ENCODE measurements around the gene BMF. TPM values are rescaled to one million over a fixed set of nuclear protein-coding genes. Genes with fewer than 3 reads are reported as not detected.

BMF gene
- polyA plus RNA-seq, 3 donors: 5.6 to 59.6 (median 6.5) TPM

DNA sequence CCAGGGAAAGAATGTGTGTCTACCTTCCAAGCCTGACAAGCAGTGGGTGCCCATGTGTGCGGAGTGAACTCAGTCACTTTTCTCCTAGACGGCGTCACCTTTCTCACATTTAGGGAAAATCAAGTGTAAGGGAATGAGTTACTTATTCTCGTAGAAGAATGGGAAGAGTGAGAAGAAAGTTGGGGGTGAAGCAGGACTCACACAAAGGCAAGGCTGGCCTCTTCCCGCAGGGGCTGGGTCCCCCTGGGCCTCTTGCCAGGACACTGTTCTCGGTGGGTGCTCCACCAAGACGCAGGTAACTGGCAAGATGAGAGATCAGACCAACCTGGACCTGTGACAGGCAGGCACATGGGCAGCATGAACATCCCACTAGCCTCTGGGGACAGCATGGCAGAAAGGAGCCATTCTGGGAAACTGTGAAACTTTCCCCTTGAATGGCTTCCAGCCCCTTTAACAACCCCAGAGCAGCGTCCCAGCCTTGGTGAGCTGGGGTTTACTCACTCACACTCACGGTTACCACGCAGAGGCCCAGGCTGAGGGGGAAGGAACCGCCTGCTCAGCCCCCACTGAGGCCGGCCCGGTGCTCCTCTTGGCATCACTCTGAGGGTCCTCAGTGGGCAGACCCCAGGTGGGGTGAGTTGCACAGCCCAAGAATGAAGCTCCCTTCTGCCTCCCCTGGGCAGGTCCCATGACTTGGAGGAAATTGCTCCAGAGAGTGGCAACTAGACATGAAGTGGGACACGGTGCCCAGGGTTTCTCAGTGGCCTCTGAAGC lies 54.7 kb downstream of the BMF start:
- Histone ChIP-seq H3K4me1 (ENCODE audit: control insufficient read depth in 1 of 2, insufficient read depth in 2 of 2, low read length in 2 of 2) (peaks cover 48 to 68% of the 10 kb centered on the region in 2 donors), H3K36me3 (replicated peaks in 1 of 2; ENCODE audit: control insufficient read depth in 1 of 2, insufficient read depth in 2 of 2, low read length in 2 of 2) (no peaks in the 10 kb centered on the region), H3K27me3 (ENCODE audit: control insufficient read depth in 2 of 2, insufficient read depth in 2 of 2, low read length in 2 of 2) (no peaks in the 10 kb centered on the region), H2AFZ (ENCODE audit: insufficient read depth, low read depth, low read length, poor library complexity, severe bottlenecking) (peak overlapping the region; percentile 17), H3K79me2 (ENCODE audit: insufficient read depth, low read length) (no peaks in the 10 kb centered on the region), H3K4me3 (replicated peaks in 1 of 3; ENCODE audit: low read depth in 2 of 3, low read length in 3 of 3) (no peak overlapping the region), H4K20me1 (ENCODE audit: insufficient read depth, low read length) (no peaks in the 10 kb centered on the region), H3K9me3 (replicated peaks in 1 of 2; ENCODE audit: control insufficient read depth in 1 of 2, insufficient read depth in 1 of 2, low read length in 2 of 2) (no peaks in the 10 kb centered on the region), H3K4me2 (replicated peaks; ENCODE audit: extremely low read depth, low read length, poor library complexity, severe bottlenecking) (no peak overlapping the region), H3K9ac (ENCODE audit: insufficient read depth, low read length, poor library complexity, severe bottlenecking) (no peak overlapping the region), H3K27ac (ENCODE audit: low read depth in 1 of 2, low read length in 2 of 2) (no peak overlapping the region)
- intact Hi-C loops (cut with micrococcal nuclease): no loop called here
- H3K4me1 Mint-ChIP-seq: peaks cover 64% of the 10 kb centered on the region
- no peak overlapping the region for H3K27ac Mint-ChIP-seq
- H3K9me3 Mint-ChIP-seq: no peaks in the 10 kb centered on the region
- peaks cover 2 to 4% of the 10 kb centered on the region in 2 donors for H3K36me3 Mint-ChIP-seq
- H3K27me3 Mint-ChIP-seq (ENCODE audit: low read depth in 3 of 3): no peaks in the 10 kb centered on the region
- no peak overlapping the region for H3K4me3 Mint-ChIP-seq
- TF ChIP-seq, protein P1, sequence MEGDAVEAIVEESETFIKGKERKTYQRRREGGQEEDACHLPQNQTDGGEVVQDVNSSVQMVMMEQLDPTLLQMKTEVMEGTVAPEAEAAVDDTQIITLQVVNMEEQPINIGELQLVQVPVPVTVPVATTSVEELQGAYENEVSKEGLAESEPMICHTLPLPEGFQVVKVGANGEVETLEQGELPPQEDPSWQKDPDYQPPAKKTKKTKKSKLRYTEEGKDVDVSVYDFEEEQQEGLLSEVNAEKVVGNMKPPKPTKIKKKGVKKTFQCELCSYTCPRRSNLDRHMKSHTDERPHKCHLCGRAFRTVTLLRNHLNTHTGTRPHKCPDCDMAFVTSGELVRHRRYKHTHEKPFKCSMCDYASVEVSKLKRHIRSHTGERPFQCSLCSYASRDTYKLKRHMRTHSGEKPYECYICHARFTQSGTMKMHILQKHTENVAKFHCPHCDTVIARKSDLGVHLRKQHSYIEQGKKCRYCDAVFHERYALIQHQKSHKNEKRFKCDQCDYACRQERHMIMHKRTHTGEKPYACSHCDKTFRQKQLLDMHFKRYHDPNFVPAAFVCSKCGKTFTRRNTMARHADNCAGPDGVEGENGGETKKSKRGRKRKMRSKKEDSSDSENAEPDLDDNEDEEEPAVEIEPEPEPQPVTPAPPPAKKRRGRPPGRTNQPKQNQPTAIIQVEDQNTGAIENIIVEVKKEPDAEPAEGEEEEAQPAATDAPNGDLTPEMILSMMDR (IDR thresholded peaks at IDR 0.05): no peak
- DNase-seq: no peak
- WGBS (ENCODE audit: insufficient coverage): 59% methylated on average over 11 of the region's 14 CpGs

- Histone ChIP-seq H3K4me1 (ENCODE audit: control insufficient read depth in 1 of 2, insufficient read depth in 2 of 2, low read length in 2 of 2) (peaks cover 48 to 68% of the 10 kb centered on the region in 2 donors), H3K4me3 (replicated peaks in 1 of 3; ENCODE audit: low read depth in 2 of 3, low read length in 3 of 3) (peak overlapping the region in 1 of 3 experiments; percentile 24), H4K20me1 (ENCODE audit: insufficient read depth, low read length) (no peaks in the 10 kb centered on the region), H3K9me3 (replicated peaks in 1 of 2; ENCODE audit: control insufficient read depth in 1 of 2, insufficient read depth in 1 of 2, low read length in 2 of 2) (no peaks in the 10 kb centered on the region), H2AFZ (ENCODE audit: insufficient read depth, low read depth, low read length, poor library complexity, severe bottlenecking) (no peak overlapping the region), H3K9ac (ENCODE audit: insufficient read depth, low read length, poor library complexity, severe bottlenecking) (no peak overlapping the region), H3K4me2 (replicated peaks; ENCODE audit: extremely low read depth, low read length, poor library complexity, severe bottlenecking) (no peak overlapping the region), H3K27me3 (ENCODE audit: control insufficient read depth in 2 of 2, insufficient read depth in 2 of 2, low read length in 2 of 2) (no peaks in the 10 kb centered on the region), H3K27ac (ENCODE audit: low read depth in 1 of 2, low read length in 2 of 2) (peak overlapping the region in 1 of 2 donors; percentile 28), H3K79me2 (ENCODE audit: insufficient read depth, low read length) (no peaks in the 10 kb centered on the region), H3K36me3 (replicated peaks in 1 of 2; ENCODE audit: control insufficient read depth in 1 of 2, insufficient read depth in 2 of 2, low read length in 2 of 2) (no peaks in the 10 kb centered on the region)
- Mint-ChIP-seq H3K36me3 (peaks cover 2 to 4% of the 10 kb centered on the region in 2 donors), H3K4me1 (peaks cover 65% of the 10 kb centered on the region), H3K4me3 (peak overlapping the region in 1 of 2 donors; percentile 5), H3K27me3 (ENCODE audit: low read depth in 3 of 3) (no peaks in the 10 kb centered on the region), H3K9me3 (peaks cover 0 to under 1% (median 0%) of the 10 kb centered on the region in 7 donors), H3K27ac (peak overlapping the region in 3 of 7 donors; percentile 4 to 67 (median 55))
- 87% methylated on average over 9 of the region's 12 CpGs for WGBS (ENCODE audit: insufficient coverage)
- TF ChIP-seq, protein P1 (IDR thresholded peaks at IDR 0.05): no peak
- no peak for DNase-seq
- intact Hi-C loops (cut with micrococcal nuclease): no loop called here
Observed at GRCh38 chr15:40053079-40053830, 55.4 kb downstream of the BMF start.

Measured in CD14-positive monocyte (primary cell).